HG03558 (cell line): ENCODE results near the gene DDX27.

Source experiments
- ATAC-seq: cut with Tn5 transposase; IDR thresholded peaks from one replicate; pipeline ENCODE4 v1.9.1; 2021; ENCODE audit warnings: moderate number of reproducible peaks; ENCODE audit not compliant: unreplicated experiment; ENCODE audit errors: extremely low read depth

Gene DDX27

DNA sequence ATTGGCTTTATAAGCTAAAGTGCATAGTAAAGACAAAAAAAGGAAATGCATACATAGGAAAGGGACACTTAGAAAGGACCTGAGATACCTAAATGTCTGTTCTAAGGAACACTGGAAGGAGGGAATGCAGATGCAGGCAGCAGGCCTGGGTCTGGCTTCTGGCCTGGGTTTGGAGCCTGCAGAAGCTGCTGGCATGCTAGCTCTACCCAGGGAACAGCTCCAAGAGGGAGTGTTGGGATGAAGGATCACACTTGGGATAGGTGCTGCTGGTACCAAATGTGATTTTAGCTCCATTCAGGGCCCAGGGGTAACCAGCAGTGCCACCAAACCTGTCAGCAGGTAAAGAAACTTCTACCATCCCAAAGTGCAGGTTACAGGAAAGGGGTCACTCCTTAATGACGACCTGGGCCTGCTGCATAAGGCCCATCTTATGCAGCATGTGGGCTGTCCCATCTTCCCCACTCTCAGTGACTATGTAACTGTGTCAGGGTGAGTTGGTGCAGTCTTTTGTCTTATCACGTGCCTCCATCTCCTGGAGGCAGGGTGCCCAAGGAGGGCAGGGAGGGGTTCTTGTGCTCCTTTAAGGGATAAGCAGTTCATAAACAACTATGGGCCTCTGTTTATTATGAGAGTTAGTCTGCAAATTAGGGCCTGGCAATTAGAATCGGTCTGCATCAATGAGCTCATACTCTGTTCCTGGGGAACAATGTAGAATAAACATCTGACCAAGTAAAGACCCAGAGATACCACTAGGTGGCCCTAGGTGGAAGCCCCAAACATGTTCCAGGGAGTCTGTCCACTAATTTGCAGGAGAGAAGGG lies 26.9 kb downstream of the DDX27 start:
- ATAC-seq, result no peak

DNA sequence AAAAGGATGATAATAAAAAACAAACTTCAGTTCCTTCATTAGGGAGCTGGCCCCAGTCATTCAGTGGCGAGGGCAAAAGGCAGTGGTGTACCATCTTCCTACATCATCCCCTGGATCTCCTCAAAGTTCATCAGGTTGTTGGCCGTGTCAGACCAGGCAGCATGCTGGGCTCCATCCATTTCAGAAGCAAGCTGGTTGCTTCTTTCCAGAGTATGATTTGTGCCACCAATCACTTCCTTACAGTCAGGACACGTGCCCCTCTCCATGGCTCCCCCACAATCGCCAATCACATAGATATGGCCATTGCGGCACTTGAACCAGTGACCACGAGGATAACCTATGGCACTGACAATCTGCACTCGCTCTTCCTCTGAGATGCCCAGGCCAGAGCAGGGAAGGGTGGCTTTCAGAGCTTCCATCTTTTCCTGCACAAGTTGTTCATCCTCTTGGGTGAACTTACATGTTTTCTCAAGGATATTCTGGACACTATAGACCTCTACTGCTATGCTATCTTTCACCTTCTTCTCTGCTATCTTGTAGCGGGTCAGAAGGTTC lies 28.0 kb downstream of the DDX27 start:
- no peak for ATAC-seq

- ATAC-seq, result no peak
Measured at GRCh38 chr20:49247792-49248191, 28.6 kb downstream of the DDX27 start.

DNA sequence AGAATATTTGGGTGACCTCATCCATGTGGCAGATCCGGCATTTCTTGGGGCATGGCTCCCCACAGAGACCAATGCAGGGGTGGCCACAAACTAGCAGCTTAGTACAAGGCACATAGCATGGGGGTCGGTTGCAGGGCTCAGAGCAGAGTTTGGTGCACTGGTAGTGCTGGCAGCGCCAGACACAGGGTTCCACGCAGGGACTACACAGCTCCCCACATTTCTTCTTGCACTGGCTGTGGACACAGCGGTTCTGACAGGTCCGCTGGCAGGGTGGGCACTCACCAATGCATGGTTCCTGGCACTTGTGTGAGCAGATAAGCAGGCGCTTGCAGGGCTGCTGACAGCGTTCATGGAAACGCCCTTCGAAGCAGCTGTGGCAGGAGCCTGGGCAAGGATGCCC lies 29.1 kb downstream of the DDX27 start:
- no peak for ATAC-seq

DNA sequence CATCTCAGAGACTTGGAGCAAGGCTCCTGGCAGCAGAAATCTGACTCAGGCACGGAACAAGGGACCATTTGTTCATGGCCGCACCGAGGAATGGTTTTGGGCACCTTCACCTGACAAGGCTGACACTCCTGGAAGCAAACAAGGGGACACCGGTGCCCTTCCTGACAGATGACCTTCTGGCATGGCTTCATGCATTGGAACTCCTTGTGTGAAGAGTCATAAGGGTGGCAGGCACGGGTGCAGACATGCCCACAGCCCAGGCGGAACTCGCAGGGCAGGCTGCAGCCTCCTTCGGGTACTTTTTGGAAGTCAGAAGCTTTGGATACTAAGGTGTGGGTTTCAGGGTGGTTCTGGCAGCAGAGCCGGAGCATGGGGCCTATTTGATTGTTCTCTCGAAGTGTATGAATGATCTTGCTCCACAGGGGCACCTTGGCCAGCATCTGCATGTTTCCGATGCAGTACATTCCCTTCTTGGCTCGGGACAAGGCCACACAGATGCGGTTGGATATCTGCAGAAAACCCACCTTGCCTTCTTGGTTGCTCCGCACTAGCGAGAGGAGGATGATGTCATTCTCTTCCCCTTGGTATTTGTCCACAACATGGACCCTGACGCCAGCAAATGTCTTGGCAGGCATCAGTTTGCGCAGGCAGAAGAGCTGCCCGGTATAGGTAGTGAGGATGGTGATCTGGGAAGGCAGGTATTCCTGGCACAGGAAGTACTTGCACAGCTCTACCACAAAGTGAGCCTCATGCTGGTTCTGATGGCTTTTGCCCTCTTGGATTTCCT lies 29.9 kb downstream of the DDX27 start:
- no peak for ATAC-seq

GRCh38 chr20:49252556-49253350 lies 33.5 kb downstream of the DDX27 start:
- ATAC-seq, result no peak

DNA sequence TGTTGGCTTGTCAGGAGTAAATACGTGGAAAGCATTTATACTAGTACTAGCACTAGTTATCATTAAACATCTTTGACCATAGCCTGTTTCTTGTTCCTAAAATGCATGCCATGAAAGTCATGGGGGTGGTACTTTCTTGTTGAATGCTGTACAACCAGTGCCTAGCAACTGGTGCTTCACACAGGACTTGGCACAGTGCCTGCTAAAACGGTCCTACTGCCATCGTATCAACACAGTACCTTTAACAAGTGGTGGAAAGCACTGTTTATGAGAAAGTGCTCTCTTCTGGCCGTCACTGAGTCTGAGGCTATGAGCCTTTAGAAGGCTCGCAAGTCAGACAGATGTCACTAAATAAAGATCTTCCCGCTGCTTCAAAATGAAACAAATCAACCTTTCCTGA lies 37.0 kb downstream of the DDX27 start:
- ATAC-seq, result no peak

- ATAC-seq, result no peak
Measured at GRCh38 chr20:49259284-49259683, 40.1 kb downstream of the DDX27 start.

DNA sequence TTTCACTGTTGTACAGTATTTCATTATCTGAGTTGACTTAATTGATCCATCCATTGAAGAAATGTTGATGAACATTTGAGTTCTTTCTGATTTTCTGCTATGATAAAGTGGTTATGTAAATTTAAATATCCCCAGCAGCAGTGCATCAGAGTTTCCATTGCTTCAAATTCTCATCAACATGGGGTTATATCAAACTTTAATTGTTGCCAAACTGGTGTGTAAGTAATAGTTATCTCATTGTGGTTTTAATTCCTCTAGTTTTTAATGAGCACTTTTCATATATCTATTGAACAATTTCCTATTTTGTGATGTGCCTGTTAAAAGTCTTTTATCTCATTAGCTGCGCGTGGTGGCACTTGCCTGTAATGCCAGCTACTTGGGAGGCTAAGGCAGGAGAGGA lies 40.6 kb downstream of the DDX27 start:
- ATAC-seq, result no peak

DNA sequence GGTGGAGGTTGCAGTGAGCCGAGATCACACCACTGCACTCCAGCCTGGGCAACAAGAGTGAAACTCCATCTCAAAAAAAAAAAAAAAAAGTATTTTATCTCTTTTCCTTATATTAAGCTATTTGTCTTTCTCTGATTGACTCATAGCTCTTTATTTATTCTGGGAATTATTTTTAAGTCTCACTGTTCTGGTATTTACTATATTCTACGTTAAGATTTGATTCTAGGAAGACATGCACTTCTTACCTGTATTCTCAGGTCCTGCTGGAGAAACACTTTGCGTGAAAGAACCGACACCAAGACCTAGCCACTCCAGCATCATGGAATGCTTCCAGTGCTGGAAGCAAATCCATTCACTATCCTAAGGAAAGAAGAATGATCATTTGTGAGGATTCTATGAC lies 41.0 kb downstream of the DDX27 start:
- ATAC-seq, result no peak

DNA sequence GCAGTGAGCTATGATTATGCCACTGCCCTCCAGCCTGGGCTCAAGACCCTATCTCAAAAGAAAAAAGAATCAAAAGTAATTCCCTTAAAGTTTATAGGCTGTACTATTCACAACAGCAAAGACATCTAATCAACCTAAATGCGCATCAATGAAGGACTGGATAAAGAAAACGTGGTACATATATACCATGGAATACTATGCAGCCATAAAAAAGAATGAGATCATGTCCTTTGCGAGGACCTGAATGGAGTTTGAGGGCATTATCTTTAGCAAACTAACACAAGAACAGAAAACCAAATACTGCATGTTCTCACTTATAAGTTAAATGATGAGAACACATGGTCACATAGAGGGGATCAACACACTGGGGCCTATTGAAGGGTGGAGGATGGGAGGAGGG lies 42.0 kb downstream of the DDX27 start:
- no peak for ATAC-seq

GRCh38 chr20:49262444-49262843 lies 43.2 kb downstream of the DDX27 start:
- no peak for ATAC-seq

DNA sequence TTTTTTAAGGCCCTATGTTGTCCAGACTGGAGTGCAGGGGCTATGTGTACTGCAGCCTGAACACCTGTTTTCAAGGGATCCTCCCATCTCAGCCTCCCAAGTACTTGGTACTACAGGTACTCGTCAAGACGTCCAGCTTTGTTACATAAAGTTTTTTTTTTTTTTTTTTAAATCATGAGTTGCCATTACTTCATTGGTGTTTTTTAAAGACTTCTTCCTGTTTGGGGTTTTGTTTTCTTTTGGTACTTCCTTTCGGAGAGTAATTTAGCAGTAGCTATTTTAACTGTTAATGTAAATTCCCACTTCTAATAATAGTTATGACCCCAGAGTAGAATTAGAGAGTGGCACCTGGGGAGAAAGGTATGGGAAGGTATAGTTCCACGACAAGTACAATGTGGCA lies 48.1 kb downstream of the DDX27 start:
- no peak for ATAC-seq

DNA sequence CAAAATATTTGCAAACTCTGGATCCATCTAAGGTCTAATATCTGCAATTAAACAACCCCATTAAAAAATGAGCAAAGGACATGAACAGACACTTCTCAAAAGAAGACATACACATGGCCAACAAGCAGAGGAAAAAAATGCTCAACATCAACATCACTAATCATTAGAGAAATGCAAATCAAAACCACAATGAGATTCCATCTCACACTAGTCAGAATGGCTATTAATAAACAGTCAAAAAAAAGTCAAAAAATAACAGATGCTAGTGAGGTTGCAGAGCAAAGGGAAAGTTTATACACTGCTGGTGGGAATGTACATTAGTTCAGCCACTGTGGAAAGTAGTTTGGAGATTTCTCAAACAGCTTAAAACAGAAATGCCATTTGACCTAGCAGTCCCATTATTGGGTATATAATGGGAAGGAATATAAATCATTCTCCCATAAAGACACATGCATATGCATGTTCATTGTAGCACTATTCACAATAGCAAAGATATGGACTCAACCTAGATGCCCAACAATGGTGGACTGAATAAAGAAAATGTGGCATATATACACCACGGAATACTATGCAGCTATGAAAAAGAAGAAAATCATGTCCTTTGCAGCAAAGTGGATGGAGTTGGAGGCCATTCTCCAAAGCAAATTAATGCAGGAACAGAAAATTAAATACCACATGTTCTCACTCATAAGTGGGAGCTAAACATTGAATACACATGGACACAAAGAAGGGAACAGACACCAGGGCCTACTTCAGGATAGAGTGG lies 49.6 kb downstream of the DDX27 start:
- ATAC-seq, result no peak

DNA sequence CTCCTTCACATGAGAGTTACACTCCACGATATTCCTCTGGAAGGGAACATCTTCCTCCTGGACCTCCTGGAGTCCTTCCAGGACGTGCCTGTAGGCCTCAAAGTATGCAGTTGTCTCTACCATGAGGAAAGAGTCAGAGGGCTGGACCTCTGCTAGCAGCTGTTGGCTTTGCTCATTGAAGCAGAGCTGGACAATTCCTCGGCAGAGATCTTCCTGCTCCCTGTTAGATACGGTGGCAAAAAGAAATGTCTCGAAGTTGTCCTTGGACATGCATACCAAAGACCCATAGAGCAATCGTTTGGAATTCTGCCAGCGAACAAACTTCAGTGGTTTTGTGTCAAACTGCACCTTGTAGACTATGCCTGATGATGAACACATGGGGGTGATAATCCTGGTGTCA lies 51.0 kb downstream of the DDX27 start:
- no peak for ATAC-seq

DNA sequence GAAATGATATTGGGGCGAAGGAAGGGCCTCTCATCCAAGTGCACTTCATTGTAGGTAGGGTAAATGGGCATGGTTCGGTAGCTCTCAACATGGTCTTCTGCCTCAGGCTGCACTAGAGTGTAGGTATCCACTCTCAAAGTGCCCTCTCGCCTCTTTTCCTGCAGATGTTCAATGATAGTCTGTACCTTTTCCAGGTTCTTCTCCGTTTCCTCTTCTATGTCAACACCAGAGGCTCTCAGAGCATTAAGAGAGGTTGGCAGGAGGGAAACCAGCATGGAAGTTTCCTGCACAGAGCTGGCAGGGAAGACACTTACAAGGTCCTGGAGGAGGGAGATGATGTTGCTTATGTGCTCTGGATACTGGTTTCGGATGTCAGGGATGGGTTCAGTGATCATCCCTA lies 51.5 kb downstream of the DDX27 start:
- no peak for ATAC-seq

DNA sequence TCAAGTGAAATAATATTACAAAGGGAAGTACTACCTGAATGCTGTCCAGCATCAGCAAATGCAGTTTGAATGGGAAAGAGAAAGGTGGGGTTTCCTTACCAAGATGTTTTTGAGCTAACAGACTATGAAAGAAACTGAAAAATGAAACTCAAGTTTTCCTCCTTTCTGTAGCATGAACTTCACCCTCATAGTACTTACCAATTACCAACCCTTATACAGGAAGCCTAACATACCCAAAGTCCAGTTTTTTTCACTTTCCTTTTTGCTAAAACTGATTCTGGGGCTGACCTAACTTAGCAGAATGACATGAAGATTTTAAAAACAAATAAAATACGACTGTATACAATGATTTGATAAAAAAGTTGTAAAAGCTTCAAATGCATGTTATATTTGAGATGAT lies 53.4 kb downstream of the DDX27 start:
- no peak for ATAC-seq

DNA sequence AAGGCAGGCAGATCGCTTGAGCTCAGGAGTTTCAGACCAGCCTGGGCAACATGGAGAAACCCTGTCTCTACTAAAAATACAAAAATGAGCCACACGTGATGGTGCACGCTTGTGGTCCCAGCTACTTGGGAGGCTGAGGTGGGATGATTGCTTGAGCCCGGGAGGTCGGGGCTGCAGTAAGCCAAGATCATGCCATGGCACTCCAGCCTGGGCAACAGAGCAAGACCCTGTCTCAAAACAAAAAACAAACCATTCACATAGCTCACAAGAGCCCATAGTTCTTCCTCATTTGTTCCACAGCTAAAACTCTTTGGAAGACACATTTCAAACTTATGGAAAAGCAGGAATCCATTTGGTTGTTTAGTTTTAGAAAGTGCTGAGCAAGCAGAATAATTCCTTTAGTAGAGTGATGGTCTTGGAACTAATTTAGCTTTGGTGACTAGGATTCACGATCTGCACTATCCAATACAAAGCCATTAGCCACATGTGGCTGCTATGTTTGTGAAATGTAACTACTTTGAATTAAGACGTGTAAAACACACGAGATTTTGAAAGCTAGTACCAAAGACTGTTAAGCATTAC lies 54.6 kb downstream of the DDX27 start:
- ATAC-seq, result no peak

GRCh38 chr20:49275216-49275615 lies 56.0 kb downstream of the DDX27 start:
- no peak for ATAC-seq

DNA sequence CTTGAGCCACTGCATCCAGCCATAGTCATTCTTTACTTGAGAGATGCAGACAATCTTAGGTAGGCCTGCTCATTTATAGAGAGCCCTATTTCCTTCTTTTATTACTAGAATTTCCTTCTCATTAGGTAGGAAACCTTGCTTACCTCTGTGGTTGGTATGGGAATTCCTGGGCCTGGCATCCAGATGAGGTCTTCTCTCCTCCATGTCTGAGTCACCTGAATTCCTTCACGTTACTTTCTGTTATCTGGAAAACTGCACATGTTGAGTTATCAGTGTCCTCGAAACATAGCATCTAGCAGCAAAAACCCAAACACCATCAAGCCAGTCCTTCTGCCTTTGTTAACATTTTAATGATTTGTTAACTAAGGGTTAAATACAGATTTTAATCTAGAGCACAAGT lies 56.4 kb downstream of the DDX27 start:
- no peak for ATAC-seq
